Activated CD8-positive, alpha-beta T cell treated with anti-CD3 and anti-CD28 coated beads for 36 hours (primary cell): Measurements from ENCODE around the gene SRC. TPM values are rescaled to one million over a fixed set of nuclear protein-coding genes. Genes with fewer than 3 reads are reported as not detected.

Experiments used
- ATAC-seq: fragments of 200-7000 bp; cut with Tn5 transposase; one replicate; pipeline ENCODE4 v1.10.0; 2021; ENCODE audit warnings: mild to moderate bottlenecking, moderate library complexity
- CTCF ChIA-PET: fragments of 350-600 bp; sonication (Branson Sonifier 250); formaldehyde crosslinking; loops from one replicate; lab custom pipeline; 2021; ENCODE audit warnings: antibody characterized with exemption; lab: Charles Lee
- POLR2A ChIA-PET: fragments of 350-600 bp; sonication (Branson Sonifier 250); formaldehyde crosslinking; loops from one replicate; lab custom pipeline; 2021; ENCODE audit warnings: antibody characterized with exemption; lab: Charles Lee
- DNase-seq: peaks from one replicate; pipeline ENCODE4 v3.0.0-alpha.2; 2020
- H3K27ac Mint-ChIP-seq: one replicate; pipeline ENCODE4 v1.8.0; 2021; ENCODE audit warnings: mild to moderate bottlenecking, mixed read lengths
- H3K27me3 Mint-ChIP-seq: one replicate; pipeline ENCODE4 v1.8.0; 2021; ENCODE audit warnings: mixed read lengths
- H3K36me3 Mint-ChIP-seq: one replicate; pipeline ENCODE4 v1.8.0; 2021; ENCODE audit warnings: low read depth, mixed read lengths
- H3K4me1 Mint-ChIP-seq: one replicate; pipeline ENCODE4 v1.8.0; 2021; ENCODE audit warnings: low read depth, mixed read lengths
- H3K4me3 Mint-ChIP-seq: one replicate; pipeline ENCODE4 v1.8.0; 2021; ENCODE audit warnings: mild to moderate bottlenecking, moderate library complexity, mixed read lengths
- H3K9me3 Mint-ChIP-seq: one replicate; pipeline ENCODE4 v1.8.0; 2021; ENCODE audit warnings: mixed read lengths
- CTCF ChIP-seq: fragments of 200-600 bp; IDR thresholded peaks from one replicate; pipeline ENCODE4 v1.8.0; 2022; ENCODE audit warnings: antibody characterized with exemption, mild to moderate bottlenecking
- intact Hi-C: fragments of 100-400 bp; cut with micrococcal nuclease; formaldehyde crosslinking; loops from one replicate; pipeline ENCODE4 v1.10.0; 2022
- total RNA-seq, 2 experiments: library from RNA; stranded (reverse); gene quantifications; one replicate each; pipeline ENCODE4 v1.2.3, GENCODE V29; 2021

Gene SRC
- total RNA-seq, 2 experiments from 2014 or later, result 0.88 to 2.4 TPM

GRCh38 chr20:37446286-37447032, 100.5 kb downstream of the SRC start:
- TF ChIP-seq CTCF, result no peak
- intact Hi-C loops, result no loop called here
- Mint-ChIP-seq H3K27me3 (no peaks in the 10 kb centered on the region), H3K9me3 (no peaks in the 10 kb centered on the region), H3K4me3 (no peak overlapping the region), H3K27ac (no peak overlapping the region), H3K36me3 (no peaks in the 10 kb centered on the region), H3K4me1 (no peaks in the 10 kb centered on the region)
- CTCF ChIA-PET, result no interaction called here
- no peak for ATAC-seq
- DNase-seq, result no peak
- POLR2A ChIA-PET, result interaction anchor here (0.6 to 1.0 kb wide), 2 partner anchors 9 to 47 kb away, joined by 3 read pairs; no protein-coding TSS in a partner anchor

GRCh38 chr20:37447688-37448087, 101.7 kb downstream of the SRC start:
- POLR2A ChIA-PET, result no interaction called here
- Mint-ChIP-seq H3K27ac (no peak overlapping the region), H3K9me3 (no peaks in the 10 kb centered on the region), H3K4me1 (no peaks in the 10 kb centered on the region), H3K36me3 (no peaks in the 10 kb centered on the region), H3K27me3 (no peaks in the 10 kb centered on the region), H3K4me3 (no peak overlapping the region)
- DNase-seq (no peak), ATAC-seq (no peak)
- no peak for TF ChIP-seq CTCF
- CTCF ChIA-PET, result no interaction called here
- intact Hi-C loops, result no loop called here

- no peak for ATAC-seq
- CTCF ChIA-PET, result no interaction called here
- Mint-ChIP-seq H3K9me3 (no peaks in the 10 kb centered on the region), H3K4me1 (no peaks in the 10 kb centered on the region), H3K36me3 (no peaks in the 10 kb centered on the region), H3K27me3 (no peaks in the 10 kb centered on the region), H3K27ac (no peak overlapping the region), H3K4me3 (no peak overlapping the region)
- POLR2A ChIA-PET, result no interaction called here
- no peak for DNase-seq
- no peak for TF ChIP-seq CTCF
- intact Hi-C loops, result no loop called here
Measured at GRCh38 chr20:37449276-37449675, 103.3 kb downstream of the SRC start.

- peaks cover 4% of the 10 kb centered on the region for H3K9me3 Mint-ChIP-seq
- ATAC-seq (no peak), DNase-seq (no peak)
- intact Hi-C loops, result no loop called here
- H3K36me3 Mint-ChIP-seq, result no peaks in the 10 kb centered on the region
- H3K27me3 Mint-ChIP-seq, result no peaks in the 10 kb centered on the region
- POLR2A ChIA-PET, result no interaction called here
- no peak overlapping the region for H3K27ac Mint-ChIP-seq
- no peak for TF ChIP-seq CTCF
- H3K4me1 Mint-ChIP-seq, result no peaks in the 10 kb centered on the region
- H3K4me3 Mint-ChIP-seq, result no peak overlapping the region
- CTCF ChIA-PET, result no interaction called here
Measured at GRCh38 chr20:37450344-37450743, 104.4 kb downstream of the SRC start.

- POLR2A ChIA-PET, result no interaction called here
- CTCF ChIA-PET, result no interaction called here
- intact Hi-C loops, result no loop called here
- Mint-ChIP-seq H3K4me3 (no peak overlapping the region), H3K36me3 (peaks cover 2% of the 10 kb centered on the region), H3K9me3 (peaks cover 7% of the 10 kb centered on the region), H3K27me3 (no peaks in the 10 kb centered on the region), H3K4me1 (no peaks in the 10 kb centered on the region), H3K27ac (no peak overlapping the region)
- ATAC-seq (no peak), DNase-seq (no peak)
- no peak for TF ChIP-seq CTCF
Measured at GRCh38 chr20:37451616-37452015, 105.7 kb downstream of the SRC start.
